HG03103 (cell line): ENCODE results near the gene ELF2.
"Not testable (repeated sequence)": the region's sequence is repeated elsewhere in the genome, so short reads cannot be mapped to it uniquely, and the experiment has no call there.

Experiments used
- ATAC-seq: cut with Tn5 transposase; IDR thresholded peaks from one replicate; pipeline ENCODE4 v1.9.1; 2021; ENCODE audit warnings: low read depth; ENCODE audit not compliant: unreplicated experiment

Gene ELF2

GRCh38 chr4:139177049-139177868, at the start of gene ELF2:
Gene ELF2, minus strand, starts transcription at chr4:139177218. Its CDS starts 39,517 bp downstream, at chr4:139137701.
- ATAC-seq, result peak; percentile 27

GRCh38 chr4:139223682-139224317, 46.8 kb upstream of the ELF2 start:
- ATAC-seq, result no peak

DNA sequence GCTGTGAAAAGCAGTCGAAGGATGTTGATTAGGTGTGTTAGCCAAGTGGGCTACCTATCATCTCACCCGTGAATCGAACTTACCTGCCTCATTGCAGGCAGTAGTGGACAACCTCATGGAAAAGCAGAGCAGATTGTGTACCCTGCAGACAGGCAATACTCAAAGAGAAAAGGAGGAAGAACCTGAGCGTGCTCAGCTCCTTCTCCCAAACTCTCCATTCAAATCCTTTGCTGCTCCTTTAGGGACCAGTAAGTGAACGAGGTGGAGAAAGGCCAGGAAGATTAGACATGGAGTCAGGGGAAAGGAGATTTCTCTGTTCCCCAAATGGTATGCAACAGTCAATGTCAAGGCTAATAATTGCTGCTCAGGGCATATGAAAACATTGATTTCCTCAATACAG, 45.2 kb upstream of the ELF2 start:
- ATAC-seq, result no peak

GRCh38 chr4:139221687-139222086, 44.7 kb upstream of the ELF2 start:
- ATAC-seq, result no peak

DNA sequence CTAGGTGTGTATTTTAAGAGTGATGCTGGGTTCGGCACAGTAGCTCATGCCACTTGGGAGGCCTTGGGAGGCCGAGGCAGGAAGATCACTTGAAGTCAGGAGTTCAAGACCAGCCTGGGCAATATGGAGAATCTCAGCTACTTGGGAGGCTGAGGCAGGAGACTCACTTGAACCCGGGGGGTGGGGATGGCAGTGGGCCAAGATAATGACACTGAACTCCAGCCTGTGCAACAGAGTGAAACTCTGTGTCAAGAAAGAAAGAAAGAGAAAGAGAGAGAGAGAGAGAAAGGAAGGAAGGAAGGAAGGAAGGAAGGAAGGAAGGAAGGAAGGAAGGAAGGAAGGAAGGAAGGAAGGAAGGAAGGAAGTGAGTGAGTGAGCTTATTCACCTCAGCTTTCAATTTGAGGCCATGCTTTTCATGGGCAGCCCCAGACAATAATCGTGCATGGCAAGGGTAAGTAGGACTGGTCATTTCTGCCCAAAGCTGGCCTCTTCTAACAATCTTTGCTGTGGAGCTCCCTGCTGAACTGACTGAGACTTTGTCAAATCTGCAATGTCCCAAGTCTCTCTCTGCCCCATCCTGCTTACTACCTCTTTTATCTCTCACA, 42.5 kb upstream of the ELF2 start:
- no peak for ATAC-seq

DNA sequence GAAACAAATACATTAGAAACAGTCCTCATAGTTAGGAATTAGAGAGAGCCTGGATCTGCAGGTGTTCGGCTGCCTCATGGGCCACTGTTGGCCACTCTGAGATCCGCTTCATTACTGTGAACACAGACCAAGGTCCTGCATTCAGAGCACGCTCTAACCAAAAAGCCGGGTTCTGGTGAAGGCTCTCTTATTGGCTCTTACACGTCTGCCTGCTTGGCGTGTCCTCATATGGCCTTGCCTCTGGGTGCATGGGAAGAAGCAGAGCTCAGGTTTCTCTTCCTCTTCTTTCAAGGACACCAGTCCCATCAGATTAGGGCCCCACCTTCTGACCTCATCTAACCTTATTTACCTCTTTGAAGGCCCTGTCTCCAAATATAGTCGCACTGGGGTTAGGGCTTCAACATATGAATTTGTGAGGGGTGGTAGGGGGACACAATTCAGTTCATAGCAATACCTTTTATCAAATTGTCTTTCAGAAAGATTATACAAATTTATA, 37.1 kb upstream of the ELF2 start:
- ATAC-seq, result peak; percentile 99

DNA sequence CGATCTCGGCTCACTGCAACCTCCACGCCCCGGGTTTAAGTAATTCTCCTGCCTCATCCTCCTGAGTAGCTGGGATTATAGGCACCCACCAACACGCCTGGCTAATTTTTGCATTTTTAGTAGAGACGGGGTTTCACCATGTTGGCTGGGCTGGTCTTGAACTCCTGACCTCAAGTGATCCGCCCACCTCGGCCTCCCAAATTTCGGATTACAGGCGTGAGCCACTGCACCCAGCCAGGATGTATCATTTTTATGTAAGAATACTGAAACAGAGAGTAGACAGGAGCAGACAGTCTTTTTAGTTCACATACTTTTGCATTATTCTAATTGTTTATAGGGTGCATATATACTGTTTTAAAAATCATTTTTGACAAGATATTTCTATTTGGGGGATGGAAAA, 36.6 kb upstream of the ELF2 start:
- ATAC-seq, result not testable (repeated sequence)

- ATAC-seq, result no peak
Measured at GRCh38 chr4:139212900-139213299, 35.9 kb upstream of the ELF2 start.

DNA sequence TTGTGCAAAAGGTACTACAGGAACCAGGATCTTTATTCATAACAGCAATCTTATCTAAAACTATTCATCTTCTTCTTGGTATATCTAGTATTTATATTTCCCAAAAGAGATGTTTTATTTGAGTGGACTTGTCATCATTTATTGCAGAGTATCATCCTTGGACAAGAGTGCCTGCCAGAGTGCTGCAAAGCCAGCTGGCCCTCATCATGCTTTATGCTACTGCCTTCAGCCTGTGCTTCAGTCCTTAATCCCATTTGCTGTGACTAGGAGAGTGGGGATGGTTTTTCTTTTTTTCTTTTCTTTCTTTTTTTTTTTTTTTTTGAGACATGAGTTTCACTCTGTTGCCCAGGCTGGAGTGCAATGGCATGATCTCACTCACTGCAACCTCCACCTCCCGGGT, 33.5 kb upstream of the ELF2 start:
- ATAC-seq, result no peak

DNA sequence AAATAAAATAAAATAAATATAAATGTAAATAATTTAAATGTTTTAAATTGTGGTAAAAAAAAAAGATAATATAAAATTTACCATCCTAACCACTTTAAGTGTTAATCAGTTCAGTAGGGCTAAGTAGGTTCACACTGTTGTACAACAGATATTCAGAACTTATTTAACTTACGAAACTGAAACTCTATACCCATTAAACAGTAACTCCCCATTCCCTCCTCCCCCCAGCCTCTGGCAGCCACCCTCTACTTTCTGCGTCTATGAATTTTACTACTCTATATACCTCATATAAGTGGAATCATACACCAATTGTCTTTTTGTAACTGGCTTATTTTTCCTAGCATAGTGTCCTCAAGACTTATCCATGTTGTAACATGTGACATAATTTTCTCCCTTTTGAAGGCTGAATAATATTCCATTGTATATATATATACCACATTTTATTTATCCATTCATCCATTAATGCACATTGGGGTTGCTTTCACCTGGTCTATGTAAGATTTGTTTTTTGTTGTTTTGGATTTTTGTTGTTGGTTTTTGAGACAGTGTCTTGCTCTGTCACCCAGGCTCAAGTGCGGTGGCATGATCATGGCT, 32.5 kb upstream of the ELF2 start:
- no peak for ATAC-seq

DNA sequence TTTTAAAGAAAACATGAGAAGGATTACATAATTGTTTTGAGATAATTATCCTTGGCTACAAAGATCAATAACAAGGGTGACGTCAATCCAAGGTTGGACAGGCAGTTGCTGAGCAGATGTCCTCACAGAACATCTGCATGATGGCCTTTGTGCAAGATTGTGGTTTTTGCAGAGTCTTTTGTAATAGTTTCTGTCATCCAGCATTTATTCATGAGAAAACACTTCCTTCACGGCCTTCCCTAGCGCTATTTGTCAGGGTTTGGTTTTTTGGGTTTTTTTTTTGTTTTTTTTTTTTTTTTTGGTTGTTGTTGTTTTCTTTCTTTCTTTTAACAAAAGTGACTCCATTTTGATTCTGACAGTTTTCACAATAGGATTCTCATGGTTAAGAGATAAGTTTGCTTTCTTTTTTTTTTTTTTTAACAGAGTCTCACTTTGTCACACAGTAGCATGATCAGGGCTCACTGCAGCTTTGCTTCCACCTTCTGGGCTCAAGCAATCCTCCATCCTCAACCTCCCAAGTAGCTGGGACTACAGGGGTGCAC, 31.5 kb upstream of the ELF2 start:
- ATAC-seq, result no peak

DNA sequence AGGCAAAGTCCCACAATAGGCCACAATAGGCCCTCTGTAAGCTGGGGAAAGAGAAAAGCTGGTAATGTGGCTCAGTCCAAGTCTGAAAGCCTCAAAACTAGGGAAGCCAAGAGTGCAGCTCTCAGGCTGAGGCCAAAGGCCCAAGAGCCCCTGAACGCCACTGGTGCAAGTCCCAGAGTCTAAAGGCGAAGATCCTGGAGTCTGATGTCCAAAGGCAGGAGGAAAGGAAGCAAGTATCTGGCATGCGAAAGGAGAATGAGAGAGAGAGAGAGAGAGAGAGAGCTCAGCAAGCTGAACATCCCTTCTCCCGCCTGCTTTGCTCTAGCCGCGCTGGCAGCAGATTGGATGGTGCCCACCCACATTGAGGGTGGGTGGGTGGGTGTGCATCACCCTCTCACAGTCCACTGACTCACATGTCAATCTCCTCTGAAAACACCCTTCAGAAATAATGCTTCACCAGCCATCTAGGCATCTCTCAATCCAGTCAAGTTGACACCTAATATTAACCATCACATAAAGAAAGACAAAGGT, 30.9 kb upstream of the ELF2 start:
- no peak for ATAC-seq

DNA sequence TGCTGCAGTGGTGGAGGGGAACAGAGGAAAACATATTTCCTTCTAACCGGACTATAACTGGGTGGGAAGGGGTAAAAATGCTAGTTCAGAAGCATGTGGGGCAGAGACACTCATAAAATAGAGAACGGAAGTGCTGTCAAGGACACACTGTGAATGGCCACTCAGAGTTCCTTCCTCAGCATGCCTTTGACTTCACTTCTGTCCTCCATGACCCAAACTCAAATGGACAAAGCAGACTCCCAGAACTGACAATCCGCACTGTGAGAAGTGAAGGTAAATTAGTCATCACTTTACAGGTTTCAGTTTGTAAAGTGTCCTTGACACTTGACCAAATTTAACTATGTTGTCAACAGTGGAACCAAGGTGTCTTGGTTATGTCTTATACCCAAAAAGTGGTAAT, 30.2 kb upstream of the ELF2 start:
- no peak for ATAC-seq

- ATAC-seq, result no peak
Measured at GRCh38 chr4:139202991-139203390, 26.0 kb upstream of the ELF2 start.

GRCh38 chr4:139200506-139200905, 23.5 kb upstream of the ELF2 start:
- ATAC-seq, result no peak

- no peak for ATAC-seq
Measured at GRCh38 chr4:139200102-139200501, 23.1 kb upstream of the ELF2 start.

- ATAC-seq, result not testable (repeated sequence)
Measured at GRCh38 chr4:139197214-139197613, 20.2 kb upstream of the ELF2 start.

DNA sequence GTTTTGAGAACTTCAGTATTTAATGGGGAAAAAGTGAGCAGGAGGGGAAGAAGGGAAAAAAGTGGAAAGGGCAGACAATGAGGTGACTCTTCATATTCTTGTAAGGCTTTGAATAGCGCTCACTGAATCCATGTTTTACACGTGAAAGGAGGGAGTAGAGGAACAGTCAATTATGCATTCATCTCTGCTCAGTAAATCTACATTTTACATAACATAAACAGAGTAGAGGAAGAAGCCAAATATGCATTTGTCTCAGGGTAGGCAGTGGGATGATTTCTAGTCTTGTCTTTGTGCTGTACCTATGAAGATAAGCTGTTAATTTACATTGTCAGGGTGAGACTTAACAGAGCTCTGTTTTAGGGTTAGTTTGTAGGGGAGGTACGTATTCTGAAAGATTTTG, 19.4 kb upstream of the ELF2 start:
- no peak for ATAC-seq

- no peak for ATAC-seq
Measured at GRCh38 chr4:139191373-139191772, 14.4 kb upstream of the ELF2 start.

DNA sequence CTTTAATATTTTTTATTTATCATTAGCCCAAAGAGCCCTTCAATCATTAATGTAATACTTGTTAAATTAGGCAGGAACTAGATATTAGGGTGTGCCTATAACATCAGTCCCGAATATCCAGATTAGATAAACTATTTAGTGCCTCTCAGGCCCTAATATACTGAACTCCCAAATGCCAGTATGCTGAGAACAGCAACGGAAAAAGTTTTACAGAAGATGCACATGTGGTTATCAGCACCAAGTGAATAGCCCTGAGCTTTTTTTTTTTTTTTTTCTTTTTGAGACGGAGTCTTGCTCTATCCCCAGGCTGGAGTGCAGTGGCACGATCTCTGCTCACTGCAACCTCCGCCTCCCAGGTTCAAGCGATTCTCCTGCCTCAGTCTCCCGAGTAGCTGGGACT, 13.0 kb upstream of the ELF2 start:
- no peak for ATAC-seq

DNA sequence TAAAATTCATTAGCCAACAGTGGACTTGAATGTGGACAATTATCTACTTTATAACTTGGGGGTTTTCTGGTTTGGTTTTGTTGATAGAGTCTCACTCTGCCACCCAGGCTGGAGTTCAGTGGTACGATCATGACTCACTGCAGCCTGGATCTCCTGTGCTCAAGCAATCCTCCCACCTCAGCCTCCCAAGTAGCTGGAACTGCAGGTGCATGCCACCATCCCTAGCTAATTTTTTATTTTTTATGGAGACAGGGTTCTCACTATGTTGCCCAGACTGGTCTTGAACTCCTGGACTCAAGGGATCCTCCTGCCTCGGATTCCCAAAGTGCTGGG, 12.4 kb upstream of the ELF2 start:
- ATAC-seq, result no peak
